HG03103 (cell line): ENCODE measurements around the gene CENPO.

ENCODE experiments used
- ATAC-seq: cut with Tn5 transposase; IDR thresholded peaks from one replicate; pipeline ENCODE4 v1.9.1; 2021; ENCODE audit warnings: low read depth; ENCODE audit not compliant: unreplicated experiment

Gene CENPO

DNA sequence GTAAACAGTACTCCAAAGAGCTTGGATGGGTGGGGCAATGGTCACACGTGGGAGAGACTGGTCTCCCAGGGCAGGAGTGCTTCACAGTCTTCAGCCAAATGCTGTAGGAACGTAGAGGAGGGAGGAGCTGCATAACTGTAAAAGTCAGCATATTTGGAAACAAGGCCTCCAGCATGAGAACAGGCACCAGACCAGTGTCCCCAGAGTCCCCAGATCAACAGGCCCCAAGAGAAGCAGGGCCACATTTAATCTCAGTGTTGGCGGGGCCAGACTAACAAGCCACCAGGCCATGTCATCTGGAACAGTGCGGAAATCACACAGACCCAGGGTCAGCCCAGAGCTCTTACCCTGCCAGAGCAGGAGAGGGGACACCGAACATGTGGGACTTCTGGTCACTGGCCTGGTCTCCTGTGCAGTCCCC lies 63.6 kb downstream of the CENPO start:
- ATAC-seq = no peak

DNA sequence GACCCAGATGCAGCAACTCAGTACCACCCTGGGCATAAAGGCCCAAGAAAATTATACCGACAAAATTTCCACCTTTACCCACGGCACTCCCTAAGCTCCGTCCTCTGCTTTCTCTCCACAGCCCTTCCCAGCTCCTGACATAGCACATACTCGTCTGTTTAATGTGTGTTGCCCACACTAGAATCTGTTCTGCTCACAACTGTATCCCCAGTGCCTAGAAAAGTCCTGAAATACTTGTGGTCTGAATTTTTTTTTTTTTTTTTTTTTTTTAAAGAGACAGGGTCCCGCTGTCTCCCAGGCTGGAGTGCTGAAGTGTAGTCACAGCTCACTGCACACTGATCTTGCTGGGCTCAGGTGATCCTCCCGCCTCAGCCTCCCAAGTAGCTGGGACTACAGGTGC lies 64.5 kb downstream of the CENPO start:
- ATAC-seq = no peak

DNA sequence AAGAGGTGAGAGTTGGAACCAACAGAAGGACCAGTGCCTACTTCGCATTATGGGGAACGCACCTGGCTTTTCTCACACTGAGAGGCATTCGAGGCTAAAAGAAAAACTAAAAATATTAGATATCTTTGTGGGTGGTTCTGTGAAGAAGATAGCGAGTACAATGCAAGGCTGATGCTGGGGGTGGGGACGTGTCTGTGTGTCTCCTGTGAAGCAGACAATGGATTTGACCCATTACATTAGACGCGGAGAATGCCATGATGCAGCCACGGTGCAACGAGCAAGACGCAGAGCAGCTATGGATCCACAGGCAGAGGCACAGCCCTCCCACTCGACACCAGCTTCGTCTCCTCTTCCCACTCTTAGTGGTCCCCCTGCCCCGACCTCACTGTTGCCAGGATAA lies 65.8 kb downstream of the CENPO start:
- no peak for ATAC-seq

DNA sequence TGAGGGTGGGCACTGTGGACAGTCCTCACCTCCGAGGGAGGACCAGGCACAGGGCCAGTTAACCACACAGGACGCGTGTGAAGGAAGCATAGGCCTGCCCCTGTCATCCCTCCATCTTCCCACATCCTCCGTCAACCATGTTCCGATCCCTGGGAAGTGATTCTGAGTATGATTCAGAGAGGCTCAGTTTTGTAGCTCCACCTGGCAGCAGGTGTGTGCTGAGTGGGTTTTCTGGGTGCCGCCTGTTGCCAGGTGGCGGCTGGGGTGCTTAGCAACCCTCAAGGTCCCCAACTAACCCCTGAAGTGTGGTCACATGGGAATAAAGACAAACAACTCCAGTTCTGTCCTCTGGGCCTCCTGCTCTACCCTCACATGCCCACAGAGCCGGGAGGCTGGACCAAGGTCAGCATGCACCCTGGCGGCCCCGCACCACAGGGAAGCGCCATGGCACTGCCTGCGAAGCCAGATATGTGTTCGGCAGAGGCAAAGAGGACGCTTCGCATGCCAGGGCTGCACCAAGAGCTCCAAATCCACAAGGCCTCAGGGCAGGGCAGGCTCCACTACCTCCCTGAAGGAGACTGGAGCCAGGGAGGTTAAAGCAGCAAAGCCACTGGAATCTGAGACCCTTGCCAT lies 66.9 kb downstream of the CENPO start:
- no peak for ATAC-seq

GRCh38 chr2:24860631-24861030 lies 67.4 kb downstream of the CENPO start:
- no peak for ATAC-seq

DNA sequence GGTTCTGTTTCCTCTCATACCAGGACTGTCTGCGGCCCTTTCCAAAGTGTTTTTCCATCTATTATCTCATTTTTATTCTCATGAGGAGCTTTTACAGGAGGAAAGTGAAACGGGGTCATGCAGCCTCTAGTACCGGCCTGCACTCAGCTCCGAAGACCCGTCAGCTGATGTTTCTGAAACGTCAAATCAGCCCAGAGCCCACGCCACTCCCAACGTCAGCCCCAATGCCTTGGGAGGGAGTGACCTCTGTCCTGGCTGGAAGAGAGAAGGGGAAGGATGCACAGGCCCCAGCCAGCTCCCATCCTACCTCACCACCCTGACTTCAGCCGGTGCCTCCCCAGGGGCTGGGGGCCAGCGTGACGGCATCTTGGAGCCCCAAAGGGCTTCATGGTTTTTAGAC lies 68.3 kb downstream of the CENPO start:
- no peak for ATAC-seq

GRCh38 chr2:24863641-24864040 lies 70.4 kb downstream of the CENPO start:
- no peak for ATAC-seq

DNA sequence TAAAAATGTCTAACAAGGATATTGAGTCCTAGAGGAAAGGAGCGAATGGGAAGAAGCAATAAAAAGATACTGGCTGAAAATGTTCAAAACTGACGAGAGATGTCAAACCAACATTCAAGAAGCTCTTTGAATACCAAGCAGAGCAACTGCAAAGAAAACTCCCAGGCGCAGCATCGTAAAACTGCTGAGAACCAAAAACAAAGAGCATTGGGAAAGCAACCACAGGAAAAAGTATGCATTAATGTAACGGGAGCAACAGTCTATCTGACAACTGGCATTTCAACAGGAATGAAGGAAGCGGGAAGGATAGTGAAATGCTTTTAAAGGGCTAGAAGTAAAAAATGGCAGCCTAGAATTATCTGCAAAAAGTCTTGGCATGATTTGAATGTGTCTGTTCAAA lies 73.7 kb downstream of the CENPO start:
- no peak for ATAC-seq

DNA sequence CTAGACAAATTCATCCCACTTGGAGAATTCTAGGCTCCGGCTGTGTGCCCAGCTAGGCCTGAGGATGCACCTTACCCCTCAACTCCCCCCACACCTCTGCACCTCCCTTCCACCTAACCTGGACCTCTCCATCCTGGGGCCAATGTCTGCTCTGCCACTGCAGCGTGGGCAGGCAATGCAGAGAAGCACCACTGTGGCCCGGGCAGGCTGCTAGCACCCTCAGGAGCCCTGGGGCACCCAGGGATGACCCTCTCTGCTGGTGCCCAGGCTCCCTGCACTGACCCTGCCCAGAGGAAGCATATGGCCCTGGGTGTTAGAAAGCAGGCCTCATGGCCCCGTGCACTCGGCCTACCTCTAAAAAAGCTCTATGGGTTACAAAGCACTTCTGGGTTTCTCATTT lies 77.2 kb downstream of the CENPO start:
- ATAC-seq = no peak

DNA sequence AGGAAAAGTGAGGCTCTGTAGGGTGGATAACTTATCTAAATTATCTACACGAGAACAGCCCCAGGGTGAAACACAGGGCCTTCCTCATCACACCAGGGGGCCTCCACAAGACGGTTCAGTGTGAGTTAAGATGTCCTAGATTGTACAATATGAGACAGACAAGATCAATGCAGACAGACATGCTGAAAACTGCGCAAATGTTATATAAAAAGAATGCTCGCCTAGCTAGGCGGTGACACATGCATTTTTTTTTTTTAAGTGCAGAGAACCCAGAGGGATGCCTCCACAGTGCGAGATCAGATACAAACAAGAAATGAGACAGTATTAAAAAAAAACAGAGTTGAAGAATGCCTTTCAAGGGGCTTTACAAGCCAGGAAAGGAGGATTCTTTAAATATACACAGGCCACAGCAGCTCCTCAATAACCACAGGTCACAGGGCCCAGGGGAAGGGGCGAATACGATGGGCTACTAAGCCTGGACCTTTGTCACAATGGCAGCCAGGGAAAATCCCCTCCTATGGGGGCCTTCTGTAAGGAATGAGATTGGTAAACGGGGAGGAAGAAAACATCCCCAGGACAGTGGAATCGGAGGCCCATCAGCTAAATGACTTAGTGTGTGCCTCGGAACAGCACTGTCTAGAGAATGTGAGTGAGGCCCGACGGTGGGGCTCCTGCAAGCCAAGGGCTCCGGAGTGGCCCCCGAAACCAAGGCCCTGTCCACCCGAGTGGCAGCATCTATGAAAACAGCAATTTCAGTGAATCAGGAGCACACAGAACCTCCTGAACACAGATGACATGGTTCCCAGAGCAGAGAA lies 77.9 kb downstream of the CENPO start:
- no peak for ATAC-seq

DNA sequence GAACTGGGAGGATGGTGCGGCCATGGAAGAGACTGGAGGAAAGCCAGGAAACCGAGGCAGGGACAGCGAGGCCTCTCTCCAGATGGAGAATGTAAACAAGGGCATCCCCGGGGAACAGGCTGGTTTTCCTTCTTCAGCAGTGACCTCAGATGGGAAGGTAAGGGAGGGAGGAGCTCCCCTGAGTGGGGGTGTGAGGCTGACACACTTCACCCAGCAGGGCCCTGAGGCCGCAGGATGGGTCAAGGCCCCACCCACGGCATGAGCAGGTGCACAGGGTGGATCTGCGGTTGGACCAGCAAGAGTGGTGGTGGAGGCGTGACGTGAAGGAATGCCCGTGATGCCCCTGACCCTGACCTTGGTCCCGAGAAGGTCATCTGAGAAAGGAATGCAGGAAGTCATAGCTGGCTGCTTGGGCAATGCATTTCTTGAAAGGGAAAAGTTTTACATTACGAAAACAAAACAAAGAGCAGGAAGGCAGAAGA lies 78.7 kb downstream of the CENPO start:
- ATAC-seq = no peak
